Activated gamma-delta T cell treated with anti-CD3 and anti-CD28 coated beads, Interleukin-2, amount 50 U/mL, for 16 hours (primary cell): ENCODE data around the gene POLR3B.
"Not testable (repeated sequence)": the region's sequence is repeated elsewhere in the genome, so short reads cannot be mapped to it uniquely, and the experiment has no call there.

Source experiments
- DNase-seq: peaks from one replicate; pipeline ENCODE4 v3.0.0-alpha.2; 2020; ENCODE audit warnings: low read depth

POLR3B gene

DNA sequence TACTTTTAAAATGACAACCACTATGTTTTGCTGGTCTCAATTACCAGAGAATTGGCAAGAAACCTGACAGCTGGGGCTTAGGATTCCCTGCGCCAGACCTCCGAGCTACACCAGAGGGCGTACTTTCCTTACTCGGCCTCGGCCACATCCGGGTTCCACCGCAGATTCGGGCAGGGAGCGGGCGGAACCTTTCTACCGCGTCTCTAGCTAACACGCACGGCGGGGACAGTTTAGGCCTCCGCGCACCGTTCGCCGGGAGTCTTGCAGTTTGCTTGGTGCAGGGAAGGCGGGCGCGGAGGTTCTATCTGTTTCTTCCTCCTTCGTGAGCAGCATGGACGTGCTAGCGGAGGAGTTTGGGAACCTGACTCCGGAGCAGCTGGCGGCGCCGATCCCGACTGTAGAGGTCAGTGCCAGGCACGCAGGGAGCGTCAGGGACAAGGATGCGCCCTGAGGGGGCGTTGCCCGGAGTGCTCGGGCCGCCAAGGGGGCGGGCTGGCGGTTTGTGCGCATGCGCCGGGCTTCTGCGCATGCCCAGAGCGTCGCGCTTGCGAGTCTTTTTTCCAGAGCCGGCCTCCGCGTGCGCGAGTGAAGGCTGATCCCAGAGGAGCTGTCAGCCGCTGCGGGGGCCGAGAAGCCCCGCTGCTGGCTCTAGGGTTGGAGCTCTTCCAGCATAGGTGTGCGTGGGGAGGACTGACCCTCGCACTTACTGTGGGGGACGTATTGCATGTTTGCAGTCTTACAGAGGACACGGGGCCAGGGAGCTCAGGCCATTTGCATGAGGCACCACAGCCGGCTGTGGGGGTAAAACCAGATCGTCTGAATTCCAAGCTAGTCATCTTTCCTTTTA lies at the start of gene POLR3B:
Gene POLR3B, plus strand, starts transcription at position 200 of the 847 bp plus-strand sequence. Its CDS starts 132 bp downstream, at position 332.
- peak; percentile 93 for DNase-seq

GRCh38 chr12:106308121-106308520 lies 49.4 kb upstream of the POLR3B start:
- no peak for DNase-seq

DNA sequence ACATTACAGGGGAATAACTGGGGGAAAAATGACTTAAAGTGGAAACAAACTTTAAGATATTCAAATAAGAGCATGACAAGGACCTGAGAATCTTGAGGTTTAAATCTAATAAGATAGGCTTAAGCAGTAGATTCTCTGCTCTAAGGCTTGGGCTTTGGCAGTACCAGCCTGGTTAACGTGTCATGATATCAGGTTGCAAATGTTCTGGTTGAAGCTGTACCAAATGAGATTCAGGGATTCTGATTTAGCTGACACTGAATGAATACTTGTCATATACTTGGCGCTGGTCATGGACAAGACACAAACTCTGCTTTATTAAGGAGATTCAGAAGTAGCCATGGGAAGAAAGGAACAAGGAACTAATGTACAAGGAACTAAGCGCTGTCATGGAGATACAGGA lies 48.9 kb upstream of the POLR3B start:
- no peak for DNase-seq

DNA sequence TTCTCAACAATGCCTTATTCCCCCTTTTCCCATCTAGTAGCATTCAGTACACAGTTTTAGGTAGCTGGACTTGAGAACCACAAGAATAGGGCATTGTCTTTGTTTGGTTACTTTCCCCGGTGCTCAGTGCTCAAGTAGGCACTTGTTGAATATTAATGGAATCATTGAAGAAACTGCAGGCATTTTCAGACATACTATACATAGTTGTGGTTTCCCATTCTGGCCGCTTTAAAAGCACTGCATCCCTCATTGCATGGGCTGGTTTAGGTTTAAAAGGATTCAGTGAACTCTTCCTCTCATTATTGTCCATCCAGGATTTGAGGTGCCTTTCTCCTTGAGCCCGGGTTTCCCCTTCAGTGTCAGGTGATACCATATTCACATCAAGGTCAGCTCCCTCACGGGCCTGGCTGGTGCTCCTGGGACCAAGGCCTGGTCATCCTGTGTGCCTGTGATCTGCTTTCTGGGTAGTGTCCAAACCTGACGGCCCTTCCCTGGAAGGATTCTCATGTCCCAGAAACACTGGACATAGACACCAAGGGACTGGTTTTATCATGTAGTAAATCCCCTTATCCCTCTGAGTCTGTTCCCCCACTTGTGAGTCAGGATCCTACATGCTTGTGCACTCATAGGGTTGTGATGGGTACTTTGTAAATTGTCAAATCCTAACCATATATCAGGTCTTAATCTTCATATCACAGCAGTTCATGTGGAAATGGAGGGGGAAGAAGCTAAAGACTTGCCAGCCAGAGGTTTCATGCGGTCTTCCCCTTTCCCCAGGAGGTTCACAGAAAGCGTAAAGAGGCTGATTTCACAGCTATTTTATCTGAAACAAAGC lies 47.7 kb upstream of the POLR3B start:
- no peak for DNase-seq

DNA sequence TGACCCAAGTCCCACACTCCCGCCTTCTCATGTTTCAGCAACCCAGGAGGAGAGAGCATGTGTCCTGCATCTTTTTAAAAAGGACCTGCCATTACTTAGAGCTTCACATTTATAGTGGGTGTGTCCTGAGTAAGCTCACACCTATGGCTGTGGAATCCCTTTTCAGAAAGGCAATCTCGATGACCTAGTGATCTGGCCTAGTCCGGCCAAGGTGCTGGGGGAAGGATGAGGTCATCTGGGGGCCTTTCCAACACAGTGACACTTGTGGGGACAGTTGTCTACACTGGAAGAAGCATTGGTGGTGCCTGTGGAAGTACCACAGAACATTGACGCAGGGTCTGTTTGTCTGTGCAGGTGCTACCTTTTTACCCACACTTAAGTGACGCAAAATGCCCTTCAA lies 46.9 kb upstream of the POLR3B start:
- no peak for DNase-seq

GRCh38 chr12:106311139-106311538 lies 46.4 kb upstream of the POLR3B start:
- DNase-seq: no peak

GRCh38 chr12:106313413-106313812 lies 44.1 kb upstream of the POLR3B start:
- not testable (repeated sequence) for DNase-seq

DNA sequence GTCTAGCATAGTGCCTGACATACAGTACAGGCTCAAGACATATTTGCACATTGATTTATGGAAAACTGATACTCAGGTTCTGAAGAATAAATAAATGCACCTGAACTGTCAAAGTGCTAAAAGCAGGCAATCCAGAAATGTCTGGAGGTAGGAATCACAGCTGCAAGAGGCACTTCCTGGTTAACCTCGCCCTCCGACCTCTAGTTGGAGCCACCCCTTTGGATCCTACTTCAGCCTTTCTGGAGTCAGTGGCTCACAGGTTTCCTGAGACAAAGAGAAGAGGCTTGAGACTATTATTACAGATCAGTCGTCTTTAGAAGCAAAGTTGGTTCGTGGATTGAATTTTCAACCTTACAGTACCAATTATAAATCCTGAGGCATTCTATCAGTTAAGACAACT lies 42.0 kb upstream of the POLR3B start:
- DNase-seq: no peak

DNA sequence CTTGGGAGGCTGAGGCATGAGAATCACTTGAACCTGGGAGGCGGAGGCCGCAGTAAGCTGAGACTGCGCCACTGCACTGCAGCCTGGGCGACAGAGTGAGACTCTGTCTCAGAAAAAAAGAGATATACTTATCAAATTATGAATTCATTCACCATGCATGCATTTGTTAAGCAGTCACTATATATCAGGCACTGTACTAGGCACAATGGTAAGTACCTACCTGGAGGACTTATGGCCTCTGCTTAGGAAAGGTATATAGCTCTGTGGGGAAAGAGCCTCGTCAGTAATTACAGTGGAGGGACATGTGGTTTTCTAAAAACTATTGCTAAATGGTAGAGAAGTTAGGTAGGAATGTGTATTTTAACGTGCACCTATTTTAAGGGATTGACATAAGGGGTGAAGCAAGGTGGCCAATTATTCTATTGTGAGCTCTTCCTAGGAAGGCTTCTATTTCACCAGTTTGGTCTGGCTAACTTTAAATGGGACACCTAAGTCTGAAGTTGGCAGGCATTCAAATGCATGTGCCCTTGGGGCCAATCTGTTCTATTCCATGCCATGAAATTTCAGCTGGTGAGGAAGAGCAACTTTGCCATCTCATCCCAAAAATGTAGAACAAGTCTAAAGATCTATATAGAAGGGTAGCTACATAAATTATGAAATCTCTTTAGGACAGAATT lies 40.0 kb upstream of the POLR3B start:
- no peak for DNase-seq

- DNase-seq: no peak
These were observed 36.3 kb upstream of the POLR3B start for GRCh38 chr12:106321139-106321850.

- no peak for DNase-seq
These were observed 34.0 kb upstream of the POLR3B start for GRCh38 chr12:106323537-106323936.

DNA sequence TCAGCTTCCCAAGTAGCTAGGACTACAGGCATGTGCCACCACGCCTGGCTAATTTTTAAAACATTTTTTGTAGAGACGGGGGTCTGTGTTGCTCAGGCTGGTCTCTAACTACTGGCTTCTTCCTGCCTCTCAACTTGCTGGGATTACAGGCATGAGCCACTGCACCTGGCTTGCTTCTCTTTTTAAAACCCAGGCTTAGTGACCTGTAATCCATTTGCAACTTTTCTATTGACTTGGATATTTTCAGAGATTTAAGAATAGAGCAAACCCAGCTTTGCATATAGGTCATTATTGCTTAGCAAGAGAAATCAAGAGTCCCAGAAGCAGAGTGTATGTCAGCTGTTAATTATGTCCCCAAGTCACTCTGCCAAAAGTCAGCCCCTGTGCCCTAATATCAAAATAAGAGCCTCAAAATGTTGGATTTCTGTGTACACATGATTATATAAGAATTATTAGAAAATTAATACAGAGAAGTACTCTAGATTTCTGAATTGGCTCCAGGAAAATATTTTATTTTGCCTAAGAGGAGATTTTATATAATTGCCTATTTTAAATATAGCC lies 30.2 kb upstream of the POLR3B start:
- DNase-seq: no peak

GRCh38 chr12:106328735-106329134 lies 28.8 kb upstream of the POLR3B start:
- DNase-seq: no peak

GRCh38 chr12:106329231-106329982 lies 28.1 kb upstream of the POLR3B start:
- no peak for DNase-seq

DNA sequence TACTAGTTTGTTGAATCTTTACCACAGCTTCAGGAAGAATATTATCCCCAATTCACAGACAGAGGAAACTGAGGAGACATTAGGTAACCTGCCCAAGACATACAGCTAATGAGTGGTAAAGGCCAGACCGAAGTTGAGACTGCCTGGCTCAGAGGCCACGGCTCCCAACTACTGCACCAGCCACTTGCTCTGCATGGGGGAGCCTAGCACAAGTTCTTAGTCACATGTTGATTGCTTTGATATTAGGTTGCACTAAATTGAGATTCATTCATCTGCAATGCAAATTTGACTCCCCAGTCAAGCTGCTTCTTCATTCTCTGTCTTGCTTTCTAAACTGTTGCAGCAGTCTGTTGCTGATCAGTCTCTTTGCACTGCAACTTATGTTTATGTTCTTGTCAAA lies 25.9 kb upstream of the POLR3B start:
- DNase-seq: no peak

- no peak for DNase-seq
These were observed 25.0 kb upstream of the POLR3B start for GRCh38 chr12:106332536-106332935.

DNA sequence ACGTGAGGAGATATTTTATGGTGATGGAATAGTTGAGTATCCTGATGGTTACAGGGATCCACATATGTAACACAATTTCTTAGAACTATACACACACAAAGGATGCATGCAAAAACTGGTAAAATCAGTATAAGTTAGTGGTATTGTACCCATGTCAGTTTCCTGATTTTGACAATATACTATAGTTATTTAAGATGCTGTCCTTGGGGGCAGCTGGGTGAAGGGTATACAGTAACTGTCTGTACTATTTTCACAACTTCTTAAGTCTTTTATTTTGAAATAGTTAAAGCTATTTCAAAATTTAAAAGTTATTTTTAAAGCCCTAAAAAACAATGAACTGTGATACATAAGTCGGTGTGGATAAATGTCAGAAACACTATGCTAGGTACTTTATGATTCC lies 24.5 kb upstream of the POLR3B start:
- no peak for DNase-seq

DNA sequence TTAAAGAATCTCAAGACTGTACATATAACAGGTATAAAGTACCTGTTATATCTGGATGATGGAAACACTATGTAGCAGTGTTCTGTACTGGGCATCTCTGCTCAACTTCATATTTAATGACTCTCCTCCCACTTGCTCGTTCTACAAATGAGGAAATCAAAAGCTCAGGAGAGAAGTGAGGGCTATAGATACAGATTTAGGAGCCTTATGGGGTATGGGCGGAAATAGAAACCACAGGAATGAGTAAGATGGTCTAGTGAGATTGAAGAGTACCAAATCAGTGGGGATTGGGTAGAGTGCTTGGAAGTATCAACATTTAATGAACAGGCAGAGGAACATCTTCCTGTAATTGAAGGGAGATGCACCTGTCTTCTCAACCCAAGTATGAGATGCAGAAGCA lies 23.8 kb upstream of the POLR3B start:
- no peak for DNase-seq

DNA sequence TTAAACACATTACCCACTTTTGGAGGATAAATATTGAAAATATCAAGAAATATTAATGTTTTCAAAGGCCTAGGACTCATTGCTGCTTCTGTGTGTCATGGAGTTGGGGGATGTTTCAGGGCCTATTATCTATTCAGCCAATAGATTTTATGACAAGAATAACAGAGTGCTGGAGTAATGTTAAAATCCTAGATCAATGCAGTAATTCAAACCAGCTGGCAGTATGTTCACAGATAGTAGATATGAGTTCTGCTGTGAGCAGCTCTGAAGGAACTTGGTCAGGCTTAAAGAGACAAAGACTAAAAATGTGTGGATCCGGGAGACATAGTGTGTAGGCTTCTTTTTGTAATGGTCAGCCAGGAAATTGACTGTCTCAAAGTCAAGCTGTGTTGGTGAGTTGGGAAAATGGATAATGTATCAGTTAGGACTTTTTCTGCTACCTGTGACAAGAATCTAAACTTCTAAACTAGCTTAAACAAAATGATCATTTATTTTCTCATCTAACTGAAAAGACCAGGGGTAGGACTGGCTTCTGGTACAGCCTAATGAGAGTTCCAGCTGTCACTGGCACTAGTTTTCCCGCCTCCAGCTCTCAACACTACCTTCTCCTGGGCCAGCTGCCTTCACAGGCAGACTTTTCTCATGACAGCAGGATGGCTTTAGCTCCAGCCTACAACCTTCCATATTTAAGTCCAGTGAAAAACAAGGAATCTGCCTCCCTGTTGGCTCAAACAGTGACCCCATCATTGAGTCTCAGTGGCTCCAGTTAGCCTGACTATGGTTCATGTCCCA lies 16.3 kb upstream of the POLR3B start:
- no peak for DNase-seq
